Naive thymus-derived CD4-positive, alpha-beta T cell (primary cell): ENCODE results near the gene RLF. TPM values are rescaled to one million over a fixed set of nuclear protein-coding genes. Genes with fewer than 3 reads are reported as not detected.

Experiments
- ATAC-seq: fragments of 150-1000 bp; cut with Tn5 transposase; 2 replicates; pipeline ENCODE4 v1.10.0; 2021; ENCODE audit warnings: mild to moderate bottlenecking, moderate library complexity
- CTCF ChIA-PET: fragments of 350-600 bp; sonication (Branson Sonifier 250); formaldehyde crosslinking; loops from one replicate; lab custom pipeline; 2021; ENCODE audit warnings: antibody characterized with exemption; lab: Charles Lee
- POLR2A ChIA-PET: fragments of 350-600 bp; sonication (Branson Sonifier 250); formaldehyde crosslinking; loops from one replicate; lab custom pipeline; 2021; ENCODE audit warnings: antibody characterized with exemption, inconsistent platforms; lab: Charles Lee
- DNase-seq, 9 donors: peaks; one replicate each; pipeline versions ENCODE4 v3.0.0 to v3.0.0-alpha.2; 2020 to 2022; ENCODE audit warnings: mixed read lengths in 1 of 9
- H3K27ac ChIP-seq: one replicate; pipeline ENCODE4 v1.7.0; 2013; ENCODE audit warnings: mild to moderate bottlenecking, low read depth, low read length, moderate library complexity
- H3K27me3 ChIP-seq, 2 donors: one replicate each; pipeline ENCODE4 v1.7.0; 2013; ENCODE audit warnings: low read length in 2 of 2, mild to moderate bottlenecking in 2 of 2, moderate library complexity in 2 of 2; ENCODE audit not compliant: control insufficient read depth in 2 of 2, insufficient read depth in 2 of 2
- H3K36me3 ChIP-seq, 3 experiments: 1 replicate in 2 of 3; 2 replicates in 1 of 3; pipeline ENCODE4 v1.7.0; 2013; ENCODE audit warnings: low read length in 3 of 3, mild to moderate bottlenecking in 3 of 3, moderate library complexity in 1 of 3; ENCODE audit not compliant: insufficient read depth in 3 of 3, control insufficient read depth in 2 of 3
- H3K4me1 ChIP-seq, 2 donors: one replicate each; pipeline ENCODE4 v1.7.0; 2013; ENCODE audit warnings: low read length in 2 of 2, mild to moderate bottlenecking in 2 of 2, moderate library complexity in 1 of 2; ENCODE audit not compliant: control insufficient read depth in 2 of 2, insufficient read depth in 2 of 2
- H3K4me3 ChIP-seq: 2 replicates; pipeline ENCODE4 v1.7.0; 2013; ENCODE audit warnings: mild to moderate bottlenecking, low read length
- H3K9me3 ChIP-seq, 3 experiments: 1 replicate in 2 of 3; 2 replicates in 1 of 3; pipeline ENCODE4 v1.7.0; 2013; ENCODE audit warnings: low read length in 3 of 3; ENCODE audit not compliant: control insufficient read depth in 2 of 3
- H3K27ac Mint-ChIP-seq, 9 donors: one replicate each; pipeline ENCODE4 v1.8.0; 2020 to 2022; ENCODE audit warnings: mixed read lengths in 9 of 9, mild to moderate bottlenecking in 8 of 9, moderate library complexity in 5 of 9, inconsistent platforms in 2 of 9
- H3K27me3 Mint-ChIP-seq, 5 donors: one replicate each; pipeline ENCODE4 v1.8.0; 2021 to 2022; ENCODE audit warnings: mixed read lengths in 5 of 5, mild to moderate bottlenecking in 1 of 5
- H3K36me3 Mint-ChIP-seq, 5 donors: one replicate each; pipeline ENCODE4 v1.8.0; 2020 to 2022; ENCODE audit warnings: mixed read lengths in 5 of 5, mild to moderate bottlenecking in 3 of 5, inconsistent platforms in 1 of 5
- H3K4me1 Mint-ChIP-seq, 7 donors: one replicate each; pipeline ENCODE4 v1.8.0; 2020 to 2022; ENCODE audit warnings: mixed read lengths in 7 of 7, mild to moderate bottlenecking in 3 of 7, inconsistent platforms in 1 of 7
- H3K4me3 Mint-ChIP-seq, 10 donors: one replicate each; pipeline ENCODE4 v1.8.0; 2020 to 2022; ENCODE audit warnings: mild to moderate bottlenecking in 10 of 10, mixed read lengths in 10 of 10, moderate library complexity in 6 of 10, inconsistent platforms in 2 of 10
- H3K9me3 Mint-ChIP-seq, 11 donors: one replicate each; pipeline ENCODE4 v1.8.0; 2020 to 2022; ENCODE audit warnings: mixed read lengths in 11 of 11, mild to moderate bottlenecking in 4 of 11, inconsistent platforms in 1 of 11, moderate library complexity in 1 of 11
- intact Hi-C, 2 donors: fragments of 100-400 bp; cut with micrococcal nuclease; formaldehyde crosslinking; loops; one replicate each; pipeline ENCODE4 v1.15.1; 2023
- polyA plus RNA-seq, 2 donors: library from polyadenylated mRNA; unstranded; fragments of 300-500 nt; fragmentation: Illumina TruSeq; gene quantifications; one replicate each; pipeline ENCODE4 v1.2.3, GENCODE V29; 2021
- total RNA-seq, 6 experiments: library from RNA in 5 of 6; stranded (reverse) in 5 of 6; gene quantifications; 1 replicate in 5 of 6; 2 replicates in 1 of 6; pipeline ENCODE4 v1.2.3 and lab custom pipeline; 2021 to 2026

The RLF gene
- total and polyA plus RNA-seq, 7 experiments from 2014 or later = 9.9 to 28.6 (median 21.3) TPM

DNA sequence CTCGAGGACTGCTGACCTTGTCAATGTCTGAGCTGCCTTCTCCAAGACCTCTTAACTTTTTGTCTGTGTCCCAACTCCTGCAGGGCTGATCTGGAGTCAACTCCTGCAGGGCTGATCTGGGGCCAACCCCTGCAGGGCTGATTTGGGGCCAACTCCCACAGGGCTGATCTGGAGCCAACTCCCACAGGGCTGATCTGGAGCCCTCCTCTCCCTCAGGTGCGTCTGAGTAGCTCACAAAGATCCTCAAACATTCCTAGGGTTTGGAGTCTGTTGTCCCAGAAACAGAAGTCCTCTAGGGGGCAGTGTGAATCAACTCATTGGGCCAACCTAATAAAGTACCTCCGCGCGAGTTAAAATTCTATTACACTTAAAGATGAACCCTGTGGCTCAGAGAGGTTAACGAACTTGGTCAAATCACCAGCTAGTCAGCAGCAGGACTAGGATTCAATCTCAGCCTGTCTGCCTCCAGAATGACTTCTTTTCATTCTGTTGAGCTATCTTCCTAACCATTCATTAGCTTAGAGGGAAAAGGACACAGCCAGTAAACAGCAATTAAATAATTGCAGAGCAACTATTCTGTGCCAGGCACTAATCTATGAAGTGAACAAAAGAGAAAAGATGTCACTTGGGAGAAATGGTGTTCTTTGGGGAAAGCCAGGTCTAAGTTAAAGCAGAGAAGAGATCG, 17.2 kb upstream of the RLF start:
- Mint-ChIP-seq H3K27me3 (peaks cover 5 to 61% (median 17%) of the 10 kb centered on the region in 5 donors), H3K36me3 (no peaks in the 10 kb centered on the region), H3K27ac (peak overlapping the region in 1 of 9 donors; percentile 5), H3K4me1 (peaks cover 0 to 12% (median 0%) of the 10 kb centered on the region in 7 donors), H3K4me3 (no peak overlapping the region), H3K9me3 (peaks cover 0 to 2% (median 0%) of the 10 kb centered on the region in 11 donors)
- ChIA-PET CTCF (interaction anchor here (0.6 to 3.6 kb wide), 29 partner anchors 10 to 529 kb away, joined by 3 to 41 read pairs (median 3); no protein-coding TSS in a partner anchor), POLR2A (interaction anchor here (0.7 to 1.6 kb wide), 4 partner anchors 9 to 267 kb away, joined by 3 to 4 read pairs (median 4); no protein-coding TSS in a partner anchor)
- H3K9me3 ChIP-seq = no peaks in the 10 kb centered on the region
- ATAC-seq (peak; percentile 84), DNase-seq (peak; percentile 19 to 72 (median 57))
- H3K4me3 ChIP-seq = no peak overlapping the region
- no peaks in the 10 kb centered on the region for H3K27me3 ChIP-seq
- no peak overlapping the region for H3K27ac ChIP-seq
- intact Hi-C loops = loop anchor here (1.0 to 5.0 kb wide), 8 partner anchors 171 to 808 kb away; no protein-coding TSS in a partner anchor
- H3K4me1 ChIP-seq = no peaks in the 10 kb centered on the region
- no peaks in the 10 kb centered on the region for H3K36me3 ChIP-seq

- ATAC-seq (no peak), DNase-seq (no peak)
- Mint-ChIP-seq H3K36me3 (no peaks in the 10 kb centered on the region), H3K4me1 (peaks cover 0 to 12% (median 10%) of the 10 kb centered on the region in 7 donors), H3K4me3 (no peak overlapping the region), H3K27me3 (peaks cover 0 to 40% (median 10%) of the 10 kb centered on the region in 5 donors), H3K27ac (no peak overlapping the region), H3K9me3 (no peaks in the 10 kb centered on the region)
- intact Hi-C loops = loop anchor here (2.0 kb wide), 3 partner anchors 105 to 163 kb away; partner anchors contain the start of gene ZMPSTE24 (in 1 of the 2)
- H3K9me3 ChIP-seq = no peaks in the 10 kb centered on the region
- no peaks in the 10 kb centered on the region for H3K27me3 ChIP-seq
- ChIA-PET POLR2A (interaction anchor here (0.6 to 3.0 kb wide), 4 partner anchors 10 to 235 kb away, joined by 3 to 18 read pairs (median 4); partner anchors contain the start of gene RLF), CTCF (interaction anchor here (0.6 to 6.8 kb wide), 16 partner anchors 7 to 401 kb away, joined by 3 to 152 read pairs (median 8); partner anchors contain the start of genes RLF and SMAP2)
- H3K4me3 ChIP-seq = no peak overlapping the region
- H3K27ac ChIP-seq = no peak overlapping the region
- no peaks in the 10 kb centered on the region for H3K4me1 ChIP-seq
- no peaks in the 10 kb centered on the region for H3K36me3 ChIP-seq
Measured at GRCh38 chr1:40151457-40152079, 9.6 kb upstream of the RLF start.

- Mint-ChIP-seq H3K4me1 (peaks cover 0 to 12% (median 10%) of the 10 kb centered on the region in 7 donors), H3K36me3 (no peaks in the 10 kb centered on the region), H3K27me3 (peaks cover 0 to 25% (median 0%) of the 10 kb centered on the region in 5 donors), H3K4me3 (peak overlapping the region in 7 of 10 donors; percentile 18 to 70 (median 52)), H3K9me3 (no peaks in the 10 kb centered on the region), H3K27ac (peak overlapping the region in 8 of 9 donors; percentile 16 to 88 (median 76))
- ChIA-PET POLR2A (interaction anchor here (0.7 to 3.0 kb wide), 12 partner anchors 8 to 309 kb away, joined by 3 to 18 read pairs (median 4); partner anchors contain the start of gene RLF), CTCF (interaction anchor here (0.6 to 6.8 kb wide), 32 partner anchors 8 to 587 kb away, joined by 3 to 152 read pairs (median 6); partner anchors contain the start of genes RLF and SMAP2)
- DNase-seq (peak in 7 of 9 donors; percentile 26 to 68 (median 53)), ATAC-seq (peak; percentile 88)
- Histone ChIP-seq H3K36me3 (no peaks in the 10 kb centered on the region), H3K27ac (no peak overlapping the region), H3K27me3 (no peaks in the 10 kb centered on the region), H3K4me1 (no peaks in the 10 kb centered on the region), H3K4me3 (no peak overlapping the region), H3K9me3 (no peaks in the 10 kb centered on the region)
- intact Hi-C loops = loop anchor here (1.0 to 2.0 kb wide), 7 partner anchors 104 to 285 kb away; partner anchors contain the start of gene ZMPSTE24 (in 1 of the 2)
Measured at GRCh38 chr1:40153073-40153770, 8.0 kb upstream of the RLF start.

DNA sequence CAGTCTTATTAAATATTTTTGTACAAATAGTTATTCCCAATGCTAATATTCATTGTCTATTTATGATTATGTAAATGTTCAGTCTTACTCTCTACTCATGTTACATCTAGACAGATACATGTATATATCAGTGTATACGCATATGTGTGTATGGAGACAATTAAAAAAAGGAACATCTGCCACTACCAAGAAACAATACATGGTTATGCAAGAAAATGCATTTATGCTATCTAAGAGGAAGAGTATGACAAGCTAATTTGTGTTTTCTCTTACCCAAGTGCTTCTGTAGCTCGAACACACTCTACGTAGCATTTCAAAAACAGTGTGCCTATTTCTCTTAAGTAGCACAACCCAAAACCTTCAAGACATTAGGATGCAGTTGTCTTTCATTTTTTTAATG, 6.1 kb upstream of the RLF start:
- Histone ChIP-seq H3K4me3 (no peak overlapping the region), H3K4me1 (no peaks in the 10 kb centered on the region), H3K9me3 (no peaks in the 10 kb centered on the region), H3K27me3 (no peaks in the 10 kb centered on the region), H3K27ac (no peak overlapping the region), H3K36me3 (no peaks in the 10 kb centered on the region)
- no peaks in the 10 kb centered on the region for H3K9me3 Mint-ChIP-seq
- POLR2A ChIA-PET = no interaction called here
- no peak overlapping the region for H3K27ac Mint-ChIP-seq
- intact Hi-C loops = no loop called here
- peaks cover 0 to 12% (median 10%) of the 10 kb centered on the region in 7 donors for H3K4me1 Mint-ChIP-seq
- CTCF ChIA-PET = interaction anchor here (0.6 to 6.8 kb wide), 6 partner anchors 10 to 262 kb away, joined by 3 to 152 read pairs (median 20); no protein-coding TSS in a partner anchor
- ATAC-seq (peak; percentile 46), DNase-seq (no peak)
- H3K27me3 Mint-ChIP-seq = peaks cover 0 to 17% (median 0%) of the 10 kb centered on the region in 5 donors
- no peaks in the 10 kb centered on the region for H3K36me3 Mint-ChIP-seq
- H3K4me3 Mint-ChIP-seq = no peak overlapping the region

- H3K36me3 Mint-ChIP-seq = no peaks in the 10 kb centered on the region
- Histone ChIP-seq H3K27ac (no peak overlapping the region), H3K36me3 (no peaks in the 10 kb centered on the region), H3K4me1 (no peaks in the 10 kb centered on the region), H3K27me3 (no peaks in the 10 kb centered on the region), H3K9me3 (no peaks in the 10 kb centered on the region), H3K4me3 (no peak overlapping the region)
- H3K27me3 Mint-ChIP-seq = peaks cover 0 to 17% (median 0%) of the 10 kb centered on the region in 5 donors
- DNase-seq (no peak), ATAC-seq (no peak)
- no peak overlapping the region for H3K4me3 Mint-ChIP-seq
- intact Hi-C loops = no loop called here
- no peaks in the 10 kb centered on the region for H3K9me3 Mint-ChIP-seq
- H3K27ac Mint-ChIP-seq = no peak overlapping the region
- CTCF ChIA-PET = interaction anchor here (0.6 to 6.8 kb wide), 6 partner anchors 11 to 248 kb away, joined by 4 to 152 read pairs (median 20); no protein-coding TSS in a partner anchor
- POLR2A ChIA-PET = no interaction called here
- peaks cover 2 to 15% (median 14%) of the 10 kb centered on the region in 7 donors for H3K4me1 Mint-ChIP-seq
Measured at GRCh38 chr1:40155910-40156309, 5.3 kb upstream of the RLF start.
